ENCODE data around the gene RBM15. TPM values are rescaled to one million over a fixed set of nuclear protein-coding genes. Genes with fewer than 3 reads are reported as not detected.
A peak's percentile ranks its signal among the peaks of the same experiment; 100 is the strongest.

Gene RBM15
- total RNA-seq, 2 experiments from 2014 or later, result 63.4 to 68.1 TPM

DNA sequence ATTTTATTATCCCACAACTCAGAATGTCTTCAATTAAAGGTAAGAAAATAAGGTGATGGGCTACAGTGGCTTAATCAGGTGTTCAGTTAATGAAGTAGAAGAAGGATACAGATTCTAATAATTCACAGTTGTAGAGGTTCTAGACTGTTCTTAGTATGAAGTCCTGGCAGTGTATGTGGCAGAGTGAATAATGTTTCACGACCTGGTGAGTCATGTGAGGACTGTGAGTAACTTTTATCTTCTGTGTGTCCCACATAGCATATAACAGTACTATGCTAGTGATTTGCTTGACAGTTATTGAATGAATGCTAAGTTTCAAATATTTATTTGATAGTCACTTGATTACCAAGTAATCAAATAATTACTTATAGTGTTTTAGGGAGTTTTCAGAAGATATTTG is 31.6 kb downstream of the RBM15 start:
- Mint-ChIP-seq H3K4me1 (peaks cover 14% of the 10 kb centered on the region), H3K4me3 (no peak overlapping the region), H3K27ac (no peak overlapping the region), H3K36me3 (ENCODE audit: low read depth) (peaks cover 39% of the 10 kb centered on the region), H3K9me3 (no peaks in the 10 kb centered on the region), H3K27me3 (no peaks in the 10 kb centered on the region)
- no peak for DNase-seq
- POLR2A ChIA-PET, result no interaction called here
- CTCF ChIA-PET, result interaction anchor here (1.3 kb wide), 1 partner anchor 90 kb away, joined by 3 read pairs; no protein-coding TSS in a partner anchor

DNA sequence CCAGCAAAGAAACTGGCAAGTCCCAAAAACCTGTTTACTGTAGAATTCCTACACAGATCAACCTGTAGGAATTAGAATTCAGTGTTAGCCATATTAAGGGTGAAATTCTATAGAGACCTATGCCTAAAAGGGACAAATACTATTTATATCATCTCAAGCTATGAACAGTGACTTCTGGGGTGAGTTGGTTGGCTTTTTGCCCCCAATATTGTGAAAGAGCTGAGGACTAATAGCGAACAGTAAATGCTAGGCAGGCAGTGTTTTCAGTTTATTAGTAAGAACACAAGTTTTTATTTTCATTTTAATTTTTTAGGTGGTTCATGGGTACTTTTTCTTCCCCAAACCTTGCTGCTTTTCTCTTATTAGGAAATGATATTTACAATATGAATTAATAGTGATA is 36.3 kb downstream of the RBM15 start:
- no peaks in the 10 kb centered on the region for H3K9me3 Mint-ChIP-seq
- H3K36me3 Mint-ChIP-seq (ENCODE audit: low read depth), result peaks cover 57% of the 10 kb centered on the region
- no peaks in the 10 kb centered on the region for H3K27me3 Mint-ChIP-seq
- no peak for DNase-seq
- CTCF ChIA-PET, result no interaction called here
- POLR2A ChIA-PET, result no interaction called here
- no peak overlapping the region for H3K27ac Mint-ChIP-seq
- H3K4me3 Mint-ChIP-seq, result no peak overlapping the region
- H3K4me1 Mint-ChIP-seq, result peaks cover 7% of the 10 kb centered on the region

DNA sequence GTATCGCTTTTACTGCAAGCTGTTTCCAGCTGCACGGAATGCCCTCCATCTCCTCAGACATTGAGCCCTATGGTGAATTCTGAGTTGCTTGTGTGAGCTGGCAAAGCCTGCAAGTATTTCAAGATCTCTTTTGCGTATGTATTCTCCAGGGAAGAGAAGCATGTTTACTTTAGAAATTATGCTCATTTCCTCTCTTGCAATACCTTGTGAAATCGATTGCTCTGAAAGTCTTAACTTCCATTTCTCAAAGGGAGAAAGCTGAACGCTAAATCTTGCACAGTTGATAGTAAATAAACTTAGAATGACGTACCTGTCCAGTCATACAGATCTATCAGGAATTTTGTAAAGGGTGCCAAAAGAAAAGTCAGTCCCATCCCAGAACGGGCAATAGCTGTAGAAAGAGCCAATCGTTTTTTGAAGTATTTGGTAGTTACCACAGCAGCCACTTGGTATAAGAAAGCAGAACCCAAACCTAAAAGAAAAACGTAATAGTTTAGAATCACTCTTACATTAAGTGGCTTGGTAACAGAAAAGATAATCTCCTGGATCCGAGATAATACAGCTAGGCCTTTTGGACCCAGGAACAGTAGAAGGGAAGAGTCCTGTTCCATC is 41.6 kb downstream of the RBM15 start:
- ChIA-PET POLR2A (interaction anchor here (7.1 kb wide), 1 partner anchor 41 kb away, joined by 41 read pairs; the partner anchor contains the start of gene RBM15), CTCF (interaction anchor here (0.6 kb wide), 1 partner anchor 982 kb away, joined by 6 read pairs; no protein-coding TSS in a partner anchor)
- no peaks in the 10 kb centered on the region for H3K9me3 Mint-ChIP-seq
- DNase-seq, result no peak
- H3K27ac Mint-ChIP-seq, result no peak overlapping the region
- peaks cover 54% of the 10 kb centered on the region for H3K36me3 Mint-ChIP-seq (ENCODE audit: low read depth)
- H3K4me3 Mint-ChIP-seq, result no peak overlapping the region
- no peaks in the 10 kb centered on the region for H3K27me3 Mint-ChIP-seq
- peaks cover 21% of the 10 kb centered on the region for H3K4me1 Mint-ChIP-seq

DNA sequence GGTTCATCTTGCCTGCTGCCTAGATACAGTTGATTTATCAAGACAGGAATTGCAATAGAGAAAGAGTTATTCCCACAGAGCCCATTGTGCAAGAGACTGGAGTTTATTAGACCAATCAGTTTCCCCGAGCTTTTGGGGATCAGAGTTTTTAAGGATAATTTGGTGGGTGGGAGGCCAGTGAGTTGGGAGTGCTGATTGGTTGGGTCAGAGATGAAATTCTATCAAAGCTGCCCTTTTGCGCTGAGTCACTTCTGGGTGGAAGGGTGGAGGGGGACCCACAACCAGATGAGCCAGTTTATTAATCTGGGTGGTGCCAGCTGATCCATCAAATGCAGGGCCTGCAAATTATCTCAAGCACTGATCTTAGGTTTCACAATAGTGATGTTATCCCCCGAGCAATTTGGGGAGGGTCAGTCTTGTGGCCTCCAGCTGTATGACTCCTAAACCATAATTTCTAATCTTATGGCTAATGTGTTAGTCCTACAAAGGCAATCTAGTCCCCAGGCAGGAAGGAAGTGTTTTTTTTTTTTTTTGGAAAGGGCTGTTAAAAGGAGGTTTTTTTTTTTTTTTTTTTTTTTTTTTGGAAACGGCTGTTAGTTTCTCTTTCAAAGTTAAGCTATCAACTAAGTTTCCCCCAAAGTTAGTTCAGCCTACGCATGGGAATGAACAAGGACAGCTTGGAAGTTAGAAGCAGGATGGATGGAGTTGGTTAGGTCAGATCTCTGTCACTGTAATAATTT is 44.2 kb downstream of the RBM15 start:
- POLR2A ChIA-PET, result interaction anchor here (0.9 to 7.1 kb wide), 9 partner anchors 10 to 137 kb away, joined by 3 to 41 read pairs (median 4); partner anchors contain the start of gene RBM15
- peak overlapping the region; percentile 77 for H3K27ac Mint-ChIP-seq
- H3K4me1 Mint-ChIP-seq, result peaks cover 27% of the 10 kb centered on the region
- H3K36me3 Mint-ChIP-seq (ENCODE audit: low read depth), result peaks cover 45% of the 10 kb centered on the region
- no peaks in the 10 kb centered on the region for H3K27me3 Mint-ChIP-seq
- no peaks in the 10 kb centered on the region for H3K9me3 Mint-ChIP-seq
- H3K4me3 Mint-ChIP-seq, result peak overlapping the region; percentile 56
- DNase-seq, result no peak
- CTCF ChIA-PET, result interaction anchor here (0.6 to 2.7 kb wide), 6 partner anchors 14 to 398 kb away, joined by 3 to 7 read pairs (median 4); partner anchors contain the start of gene KCNC4

DNA sequence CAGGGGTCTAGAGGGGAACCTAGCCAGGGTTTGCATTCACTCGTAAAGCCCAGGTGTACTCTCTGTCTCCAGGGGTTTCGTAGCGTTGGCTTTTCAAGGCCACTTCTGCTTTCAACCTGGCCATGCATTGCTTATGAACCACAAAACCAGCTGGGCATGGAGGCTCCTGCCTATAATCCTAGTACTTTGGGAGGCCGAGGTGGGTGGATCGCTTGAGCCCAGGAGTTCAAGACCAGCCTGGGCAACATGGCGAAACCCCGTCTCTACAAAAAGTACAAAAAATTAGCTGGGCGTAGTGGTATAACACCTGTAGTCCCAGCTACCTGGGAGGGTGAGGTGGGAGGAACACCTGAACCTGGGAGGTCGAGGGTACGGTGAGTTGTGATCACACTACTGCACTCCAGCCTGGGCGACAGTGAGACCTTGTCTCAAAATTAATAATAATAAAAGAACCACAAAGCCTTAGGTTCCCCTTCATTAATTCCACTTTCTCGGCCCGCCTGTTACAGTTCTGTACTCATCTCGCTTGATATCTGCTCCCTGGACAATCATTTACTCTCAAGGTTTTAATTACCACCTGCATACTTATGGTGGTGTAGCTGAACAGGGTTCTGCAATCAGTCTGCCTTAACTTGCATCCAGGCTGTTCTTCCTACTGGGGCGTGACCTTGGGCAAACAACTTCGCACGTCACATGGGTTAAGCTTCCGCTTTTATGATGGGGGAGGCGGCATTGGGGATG is 45.6 kb downstream of the RBM15 start:
- H3K36me3 Mint-ChIP-seq (ENCODE audit: low read depth), result peaks cover 36% of the 10 kb centered on the region
- no peak for DNase-seq
- H3K27ac Mint-ChIP-seq, result peak overlapping the region; percentile 77
- no peaks in the 10 kb centered on the region for H3K27me3 Mint-ChIP-seq
- H3K4me3 Mint-ChIP-seq, result no peak overlapping the region
- peaks cover 27% of the 10 kb centered on the region for H3K4me1 Mint-ChIP-seq
- no peaks in the 10 kb centered on the region for H3K9me3 Mint-ChIP-seq
- CTCF ChIA-PET, result interaction anchor here (1.0 to 2.7 kb wide), 2 partner anchors 27 to 46 kb away, joined by 3 to 7 read pairs; partner anchors contain the start of gene RBM15
- POLR2A ChIA-PET, result interaction anchor here (1.3 to 7.1 kb wide), 3 partner anchors 8 to 136 kb away, joined by 3 to 41 read pairs (median 6); partner anchors contain the start of gene RBM15

DNA sequence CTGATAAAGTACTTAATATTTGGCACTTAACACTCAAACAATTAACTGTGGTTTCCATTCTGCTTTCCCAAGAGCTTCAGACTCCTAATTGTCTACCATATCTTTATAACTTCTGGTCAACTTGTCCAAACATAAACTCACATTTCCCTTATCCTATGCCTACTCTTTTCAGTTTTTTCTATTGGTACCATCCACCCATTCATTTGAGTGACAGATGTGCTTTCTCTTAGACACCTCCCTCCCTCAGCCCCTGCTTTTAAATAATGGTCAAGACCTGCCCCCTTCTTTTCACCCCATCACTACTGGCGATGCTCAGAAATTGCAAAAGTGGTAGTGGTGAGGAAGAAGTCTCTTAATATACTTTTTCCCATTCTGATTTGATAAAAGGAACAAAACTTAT is 46.2 kb downstream of the RBM15 start:
- H3K27ac Mint-ChIP-seq, result no peak overlapping the region
- H3K27me3 Mint-ChIP-seq, result no peaks in the 10 kb centered on the region
- H3K9me3 Mint-ChIP-seq, result no peaks in the 10 kb centered on the region
- H3K36me3 Mint-ChIP-seq (ENCODE audit: low read depth), result peaks cover 31% of the 10 kb centered on the region
- ChIA-PET CTCF (interaction anchor here (1.0 kb wide), 1 partner anchor 47 kb away, joined by 3 read pairs; the partner anchor contains the start of gene RBM15), POLR2A (interaction anchor here (7.1 kb wide), 1 partner anchor 46 kb away, joined by 41 read pairs; the partner anchor contains the start of gene RBM15)
- DNase-seq, result no peak
- H3K4me1 Mint-ChIP-seq, result peaks cover 27% of the 10 kb centered on the region
- no peak overlapping the region for H3K4me3 Mint-ChIP-seq

DNA sequence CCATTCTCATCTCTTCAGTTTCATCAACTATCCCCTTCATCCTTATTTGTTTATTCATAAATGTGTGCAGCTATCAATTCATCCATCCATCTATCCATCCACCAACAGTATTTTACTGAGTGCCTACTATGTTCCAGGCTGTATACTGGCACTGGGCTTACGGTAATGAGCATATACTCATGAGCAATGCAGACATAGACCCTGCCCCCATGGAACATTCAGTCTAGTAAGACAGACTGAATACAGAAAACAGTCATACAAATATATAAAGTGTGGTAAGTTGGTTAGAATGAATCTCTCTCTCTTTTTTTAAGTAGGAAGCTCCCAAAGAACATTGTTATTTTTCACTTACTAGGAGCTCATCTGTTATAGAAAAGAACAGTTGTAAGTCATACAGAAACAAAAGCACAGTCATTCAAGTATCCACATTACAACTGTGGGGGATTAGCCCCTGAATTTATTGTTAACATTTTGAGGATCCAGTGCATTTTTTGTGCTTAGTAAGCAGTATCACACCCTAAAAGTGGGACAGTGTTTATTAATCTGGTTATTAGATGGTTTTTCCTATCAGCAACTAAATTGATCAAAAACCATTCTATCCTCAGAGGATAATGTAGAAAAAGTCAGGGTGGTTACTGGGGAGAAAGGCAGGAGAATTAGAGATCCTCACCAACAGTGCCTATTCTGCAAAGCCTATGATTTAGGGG is 48.0 kb downstream of the RBM15 start:
- no peak overlapping the region for H3K4me3 Mint-ChIP-seq
- DNase-seq, result no peak
- no peak overlapping the region for H3K27ac Mint-ChIP-seq
- ChIA-PET CTCF (interaction anchor here (1.4 to 2.3 kb wide), 2 partner anchors 73 to 109 kb away, joined by 3 to 7 read pairs; no protein-coding TSS in a partner anchor), POLR2A (interaction anchor here (7.1 kb wide), 1 partner anchor 48 kb away, joined by 41 read pairs; the partner anchor contains the start of gene RBM15)
- H3K9me3 Mint-ChIP-seq, result no peaks in the 10 kb centered on the region
- H3K36me3 Mint-ChIP-seq (ENCODE audit: low read depth), result peaks cover 27% of the 10 kb centered on the region
- H3K4me1 Mint-ChIP-seq, result peaks cover 27% of the 10 kb centered on the region
- H3K27me3 Mint-ChIP-seq, result no peaks in the 10 kb centered on the region

DNA sequence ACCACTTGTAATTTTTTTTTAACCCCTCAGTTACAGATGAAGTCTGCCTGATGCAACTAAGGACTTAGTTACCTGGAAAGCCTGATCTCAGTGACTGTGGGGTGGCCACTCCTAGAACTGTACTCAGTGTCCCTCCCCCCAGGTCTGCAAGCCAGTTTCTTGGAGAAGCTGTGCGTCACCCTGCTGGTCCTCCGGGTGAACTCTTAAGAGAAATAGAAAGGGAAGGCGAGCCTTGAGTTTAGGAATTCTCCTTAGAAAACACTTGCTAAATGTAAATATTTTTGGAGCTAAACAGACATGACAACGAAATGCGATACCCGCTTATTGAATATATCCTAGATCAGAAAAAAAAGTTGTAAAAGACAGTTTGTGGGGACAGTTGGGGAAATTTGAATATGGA is 50.9 kb downstream of the RBM15 start:
- no peaks in the 10 kb centered on the region for H3K9me3 Mint-ChIP-seq
- CTCF ChIA-PET, result interaction anchor here (1.5 kb wide), 1 partner anchor 193 kb away, joined by 4 read pairs; no protein-coding TSS in a partner anchor
- no peaks in the 10 kb centered on the region for H3K27me3 Mint-ChIP-seq
- POLR2A ChIA-PET, result interaction anchor here (1.2 kb wide), 1 partner anchor 52 kb away, joined by 5 read pairs; the partner anchor contains the start of gene RBM15
- DNase-seq, result no peak
- H3K36me3 Mint-ChIP-seq (ENCODE audit: low read depth), result peaks cover 32% of the 10 kb centered on the region
- H3K4me3 Mint-ChIP-seq, result no peak overlapping the region
- peaks cover 8% of the 10 kb centered on the region for H3K4me1 Mint-ChIP-seq
- H3K27ac Mint-ChIP-seq, result no peak overlapping the region

DNA sequence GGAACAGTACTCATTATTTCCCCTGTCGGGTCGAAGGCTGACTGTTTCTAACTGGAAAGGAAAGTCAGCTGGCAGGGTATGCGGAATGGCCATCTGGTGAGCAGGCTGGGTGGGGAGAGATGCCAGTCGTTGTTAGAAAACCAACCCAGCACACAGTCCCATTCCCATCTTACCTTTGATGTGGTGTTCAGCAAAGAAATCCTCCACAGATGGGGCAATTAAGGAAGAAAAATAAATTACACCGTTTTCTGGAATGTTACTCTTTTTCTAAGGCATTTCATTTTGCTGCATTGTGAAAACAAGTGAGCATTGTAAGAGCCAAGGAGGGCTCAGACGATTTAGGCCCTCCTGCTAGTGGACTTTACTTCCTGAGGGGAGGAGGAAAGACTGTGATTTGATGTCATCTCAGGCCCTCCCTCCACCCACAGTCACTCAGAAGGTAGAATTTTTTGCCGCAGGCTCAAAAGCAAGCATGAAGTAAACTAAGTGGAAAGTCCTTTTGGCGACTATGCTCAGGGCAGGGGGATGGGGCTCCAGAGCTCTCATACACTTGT is 51.6 kb downstream of the RBM15 start, which contains the start of gene SLC16A4:
TSS of gene SLC16A4 (minus strand) at position 335 of the 554 bp plus-strand sequence. CDS start 1,703 bp downstream, outside the sequence.
- Mint-ChIP-seq H3K4me3 (no peak within 1 kb of the TSS), H3K4me1 (peaks cover 5% of the 10 kb centered on the region), H3K9me3 (peaks cover 2% of the 10 kb centered on the region), H3K27me3 (no peaks in the 10 kb centered on the region), H3K36me3 (ENCODE audit: low read depth) (peaks cover 32% of the 10 kb centered on the region), H3K27ac (no peak within 1 kb of the TSS)
- POLR2A ChIA-PET, result interaction anchor here (1.2 kb wide), 1 partner anchor 52 kb away, joined by 5 read pairs; the partner anchor contains the start of gene RBM15
- CTCF ChIA-PET, result interaction anchor here (1.5 kb wide), 1 partner anchor 194 kb away, joined by 4 read pairs; no protein-coding TSS in a partner anchor
- DNase-seq, result no peak

DNA sequence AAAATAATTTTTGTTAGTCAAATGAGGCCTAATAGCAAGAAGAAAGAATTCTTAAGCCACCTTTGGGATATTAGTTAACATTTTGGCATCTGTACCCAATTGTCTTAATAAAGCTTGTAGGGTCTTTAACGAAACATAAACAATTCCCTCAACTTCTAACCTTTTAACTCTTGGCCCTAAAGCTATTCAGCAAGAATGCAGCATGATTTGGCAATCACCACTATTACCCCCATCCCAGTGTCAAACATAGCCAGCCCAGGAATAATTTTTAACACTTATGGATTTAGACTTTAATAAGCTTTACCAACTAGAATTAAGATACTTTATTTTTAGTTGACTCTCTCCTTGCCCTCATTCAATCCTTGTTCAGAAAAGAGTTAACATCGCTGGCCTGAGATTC is 54.1 kb downstream of the RBM15 start:
- H3K9me3 Mint-ChIP-seq, result peaks cover 3% of the 10 kb centered on the region
- no peak for DNase-seq
- H3K4me3 Mint-ChIP-seq, result no peak overlapping the region
- ChIA-PET POLR2A (interaction anchor here (0.9 to 1.6 kb wide), 4 partner anchors 10 to 54 kb away, joined by 3 to 6 read pairs (median 3); partner anchors contain the start of gene RBM15), CTCF (interaction anchor here (1.5 kb wide), 1 partner anchor 15 kb away, joined by 3 read pairs; no protein-coding TSS in a partner anchor)
- H3K4me1 Mint-ChIP-seq, result no peaks in the 10 kb centered on the region
- H3K27ac Mint-ChIP-seq, result no peak overlapping the region
- peaks cover 28% of the 10 kb centered on the region for H3K36me3 Mint-ChIP-seq (ENCODE audit: low read depth)
- no peaks in the 10 kb centered on the region for H3K27me3 Mint-ChIP-seq

DNA sequence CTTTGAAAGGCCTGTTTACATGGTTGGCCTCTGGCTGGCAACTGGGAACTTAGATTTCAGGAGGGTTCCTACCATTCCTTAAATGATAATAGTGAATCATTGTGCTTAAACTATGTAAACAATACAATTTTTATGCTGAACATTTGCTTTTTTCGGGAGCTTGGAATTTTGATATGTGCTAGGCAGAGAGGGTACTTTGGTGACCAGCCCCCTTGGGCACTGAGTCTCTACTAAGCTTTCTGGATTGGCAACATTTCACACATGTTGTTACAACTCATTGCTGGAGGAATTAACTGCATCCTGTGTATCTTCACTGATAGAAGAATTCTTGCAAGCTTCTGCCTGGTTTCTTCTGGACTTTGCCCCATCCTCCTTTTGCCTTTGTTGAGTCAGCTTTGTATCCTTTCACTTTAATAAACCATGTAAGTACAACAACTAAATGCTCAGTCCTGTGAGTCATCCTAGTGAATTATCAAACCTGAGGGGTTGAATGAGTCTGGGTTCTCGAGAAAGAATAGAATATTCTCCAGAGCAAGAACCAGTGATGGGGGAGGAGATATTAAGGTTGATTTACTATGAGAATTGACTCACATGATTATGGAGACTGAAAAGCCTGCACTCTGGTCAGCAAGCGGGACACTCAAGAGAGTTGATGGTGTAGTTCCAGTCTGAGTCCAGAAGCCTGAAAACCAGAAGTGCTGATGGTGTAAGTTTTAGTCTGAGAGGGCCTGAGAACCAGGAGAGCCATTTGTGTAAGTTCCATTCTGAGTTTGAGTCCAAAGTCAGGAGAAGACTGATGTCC is 54.7 kb downstream of the RBM15 start:
- ChIA-PET CTCF (interaction anchor here (1.5 kb wide), 1 partner anchor 15 kb away, joined by 3 read pairs; no protein-coding TSS in a partner anchor), POLR2A (interaction anchor here (0.9 to 1.6 kb wide), 4 partner anchors 10 to 55 kb away, joined by 3 to 6 read pairs (median 3); partner anchors contain the start of gene RBM15)
- H3K36me3 Mint-ChIP-seq (ENCODE audit: low read depth), result peaks cover 30% of the 10 kb centered on the region
- no peak for DNase-seq
- no peaks in the 10 kb centered on the region for H3K4me1 Mint-ChIP-seq
- H3K27me3 Mint-ChIP-seq, result no peaks in the 10 kb centered on the region
- no peak overlapping the region for H3K27ac Mint-ChIP-seq
- peaks cover 3% of the 10 kb centered on the region for H3K9me3 Mint-ChIP-seq
- no peak overlapping the region for H3K4me3 Mint-ChIP-seq
